Measurements from ENCODE around the gene ULK2.
A peak's percentile ranks its signal among the peaks of the same experiment; 100 is the strongest.
"Not testable (repeated sequence)": the region's sequence is repeated elsewhere in the genome, so short reads cannot be mapped to it uniquely, and the experiment has no call there.

The ULK2 gene

GRCh38 chr17:19868079-19868395 is 301 bp upstream of the ULK2 start:
- no peak for DNase-seq (ENCODE audit: low read depth)
- TF ChIP-seq CTCF (conservative IDR thresholded peaks at IDR 0.05; ENCODE audit: low read depth, low read length) = peak; percentile 2
- peak overlapping the region; percentile 72 for H3K4me3 ChIP-seq (ENCODE audit: low read depth, low read length)

DNA sequence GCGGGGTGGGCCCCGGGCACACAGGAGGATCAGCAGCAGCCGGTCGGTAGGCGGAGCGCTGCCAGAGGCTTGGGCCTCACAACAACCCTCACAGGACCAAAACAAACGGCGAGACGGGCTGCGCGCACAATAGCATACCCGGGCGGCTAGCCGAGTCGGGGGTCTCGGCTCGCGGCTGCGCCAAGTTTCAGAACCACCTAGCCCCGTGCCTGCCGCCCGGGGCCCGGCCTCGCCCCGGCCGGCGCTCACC is 732 bp downstream of the ULK2 start:
- H3K4me3 ChIP-seq (ENCODE audit: low read depth, low read length) = peak overlapping the region; percentile 72
- TF ChIP-seq CTCF (conservative IDR thresholded peaks at IDR 0.05; ENCODE audit: low read depth, low read length) = peak; percentile 64

GRCh38 chr17:19865021-19865420 is 2.7 kb downstream of the ULK2 start:
- no peak for DNase-seq (ENCODE audit: low read depth)
- no peak for TF ChIP-seq CTCF (conservative IDR thresholded peaks at IDR 0.05; ENCODE audit: low read depth, low read length)
- no peak overlapping the region for H3K4me3 ChIP-seq (ENCODE audit: low read depth, low read length)

More for the DNA sequence above, 732 bp downstream of the ULK2 start:
- peak; percentile 66 for DNase-seq (ENCODE audit: low read depth)

DNA sequence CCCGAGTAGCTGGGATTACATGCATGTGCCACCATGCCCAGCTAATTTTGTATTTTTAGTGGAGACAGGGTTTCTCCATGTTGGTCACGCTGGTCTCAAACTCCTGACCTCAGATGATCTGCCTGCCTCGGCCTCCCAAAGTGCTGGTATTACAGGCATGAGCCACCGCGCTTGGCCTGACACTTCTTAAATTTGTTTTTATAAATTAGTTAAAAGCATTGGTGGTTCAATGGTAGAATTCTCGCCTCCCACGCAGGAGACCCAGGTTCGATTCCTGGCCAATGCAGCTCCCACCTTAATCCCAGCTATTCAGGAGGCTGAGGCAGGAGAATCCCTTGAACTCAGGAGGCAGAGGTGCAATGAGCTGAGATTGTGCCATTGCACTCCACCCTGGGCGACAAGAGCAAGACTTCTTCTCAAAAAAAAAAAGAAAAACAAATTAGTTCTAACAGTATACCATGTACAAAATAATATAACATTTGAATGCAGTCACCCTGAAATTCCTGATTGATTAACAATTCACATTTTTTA is 7.0 kb downstream of the ULK2 start:
- not testable (repeated sequence) for DNase-seq (ENCODE audit: low read depth); H3K4me3 ChIP-seq (ENCODE audit: low read depth, low read length)

DNA sequence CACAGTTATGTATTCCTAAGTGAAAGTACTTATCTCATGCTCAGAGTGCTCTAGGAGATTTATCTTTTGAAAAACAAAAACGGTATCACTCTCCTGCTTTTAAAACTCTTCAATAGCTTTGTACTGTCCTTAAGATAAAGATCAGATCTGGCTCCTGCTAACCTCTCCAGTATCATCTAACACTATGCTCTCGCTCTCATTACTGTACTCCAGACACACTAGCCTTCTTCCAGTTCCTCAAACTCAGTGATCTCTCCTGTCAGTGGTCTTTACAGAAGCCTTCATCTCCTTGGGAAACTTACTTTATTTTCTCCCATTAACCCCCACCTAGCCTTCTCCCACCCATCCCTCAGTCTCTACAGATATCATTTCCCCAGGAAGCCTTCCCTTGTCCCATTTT is 10.1 kb downstream of the ULK2 start:
- H3K4me3 ChIP-seq (ENCODE audit: low read depth, low read length) = no peak overlapping the region
- no peak for DNase-seq (ENCODE audit: low read depth)
- no peak for TF ChIP-seq CTCF (conservative IDR thresholded peaks at IDR 0.05; ENCODE audit: low read depth, low read length)

DNA sequence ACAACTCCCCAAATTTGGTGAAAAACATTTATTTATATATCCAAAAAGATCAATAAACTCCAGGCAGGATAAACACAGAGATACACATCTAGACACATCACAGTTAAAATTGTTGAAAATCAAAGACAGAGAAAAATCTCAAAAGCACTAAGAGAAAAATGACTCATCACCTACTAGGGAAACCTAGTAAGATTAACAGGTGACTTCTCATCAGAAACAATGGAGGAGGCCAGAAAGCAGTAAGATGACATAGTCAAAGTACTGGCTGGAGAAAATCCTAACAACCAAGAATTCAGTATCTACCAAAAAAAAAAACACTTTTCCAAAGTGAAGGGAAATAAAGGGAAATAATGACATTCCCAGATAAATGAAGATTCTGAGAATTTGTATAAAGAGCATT is 33.8 kb downstream of the ULK2 start:
- TF ChIP-seq CTCF (conservative IDR thresholded peaks at IDR 0.05; ENCODE audit: low read depth, low read length) = no peak
- no peak overlapping the region for H3K4me3 ChIP-seq (ENCODE audit: low read depth, low read length)
- no peak for DNase-seq (ENCODE audit: low read depth)

GRCh38 chr17:19830061-19830460 is 37.7 kb downstream of the ULK2 start:
- H3K4me3 ChIP-seq (ENCODE audit: low read depth, low read length) = no peak overlapping the region
- DNase-seq (ENCODE audit: low read depth) = peak; percentile 15
- TF ChIP-seq CTCF (conservative IDR thresholded peaks at IDR 0.05; ENCODE audit: low read depth, low read length) = no peak

- TF ChIP-seq CTCF (conservative IDR thresholded peaks at IDR 0.05; ENCODE audit: low read depth, low read length) = peak; percentile 69
- DNase-seq (ENCODE audit: low read depth) = peak; percentile 56
- no peak overlapping the region for H3K4me3 ChIP-seq (ENCODE audit: low read depth, low read length)
Observed at GRCh38 chr17:19812407-19812806, 55.3 kb downstream of the ULK2 start.
